Adipose tissue (tissue), 3 donors: ENCODE measurements around the gene PSME3. TPM values are rescaled to one million over a fixed set of nuclear protein-coding genes. Genes with fewer than 3 reads are reported as not detected.
A peak's percentile ranks its signal among the peaks of the same experiment; 100 is the strongest.

ENCODE experiments used
- H3K27ac ChIP-seq: one replicate; pipeline ENCODE4 v1.5.1; 2013; ENCODE audit warnings: low read depth, low read length
- WGBS, 3 donors: extraction: QIAGEN DNeasy Blood & Tissue Kit; methylation state at CpG; one replicate each; pipeline ENCODE4 v1.1.7; 2013; 5-methylcytosine and 5-hydroxymethylcytosine counted together
- polyA plus RNA-seq, 3 donors: library from polyadenylated mRNA; stranded (reverse); fragments of 200-250 nt; gene quantifications; one replicate each; pipeline ENCODE4 v1.2.3, GENCODE V29; 2013
- donor health status: healthy with polysubstance abuse.
- donor health status: Bipolar disorder and iron deficiency.
- donor health status: healthy.

Gene PSME3
- polyA plus RNA-seq, 3 donors: 33.4 to 84.8 (median 60.7) TPM

GRCh38 chr17:42806249-42806648, 26.9 kb upstream of the PSME3 start:
- H3K27ac ChIP-seq: no peak overlapping the region
- WGBS, 3 donors: 48 to 94% (median 93%) methylated on average over 1 of the region's 1 CpG

GRCh38 chr17:42809250-42809649, 23.9 kb upstream of the PSME3 start:
- WGBS, 3 donors: 17 to 26% (median 25%) methylated on average over 3 of the region's 3 CpGs
- no peak overlapping the region for H3K27ac ChIP-seq

GRCh38 chr17:42814633-42815399, 18.4 kb upstream of the PSME3 start:
- H3K27ac ChIP-seq: no peak overlapping the region
- WGBS, 3 donors: 33 to 65% (median 34%) methylated on average over 8 of the region's 8 CpGs

GRCh38 chr17:42817866-42818265, 15.3 kb upstream of the PSME3 start:
- H3K27ac ChIP-seq: no peak overlapping the region
- 65 to 79% (median 76%) methylated on average over 1 of the region's 1 CpG for WGBS, 3 donors

- H3K27ac ChIP-seq: no peak overlapping the region
- 80 to 83% (median 82%) methylated on average over 5 of the region's 5 CpGs for WGBS, 3 donors
Measured at GRCh38 chr17:42818379-42818778, 14.8 kb upstream of the PSME3 start.

GRCh38 chr17:42819939-42820535, 13.2 kb upstream of the PSME3 start:
- 12 to 45% (median 35%) methylated on average over 2 of the region's 2 CpGs for WGBS, 3 donors

GRCh38 chr17:42821176-42821575, 12.0 kb upstream of the PSME3 start:
- 91 to 95% (median 94%) methylated on average over 7 of the region's 7 CpGs for WGBS, 3 donors
- H3K27ac ChIP-seq: no peak overlapping the region

More at GRCh38 chr17:42819939-42820535, 13.2 kb upstream of the PSME3 start:
- H3K27ac ChIP-seq: no peak overlapping the region

- H3K27ac ChIP-seq: no peak overlapping the region
- 91 to 94% (median 93%) methylated on average over 1 of the region's 1 CpG for WGBS, 3 donors
Measured at GRCh38 chr17:42827472-42827871, 5.7 kb upstream of the PSME3 start.

GRCh38 chr17:42830971-42831370, 2.2 kb upstream of the PSME3 start:
- no peak overlapping the region for H3K27ac ChIP-seq

- H3K27ac ChIP-seq: peak overlapping the region; percentile 8
- WGBS, 3 donors: 19 to 55% (median 52%) methylated on average over 9 of the region's 9 CpGs
Measured at GRCh38 chr17:42832213-42832933, 824 bp upstream of the PSME3 start.

GRCh38 chr17:42833767-42834422, 698 bp downstream of the PSME3 start:
- 5 to 7% (median 6%) methylated on average over 18 of the region's 18 CpGs for WGBS, 3 donors
- H3K27ac ChIP-seq: peak overlapping the region; percentile 8

GRCh38 chr17:42835732-42836131, 2.5 kb downstream of the PSME3 start:
- 95 to 99% (median 95%) methylated on average over 6 of the region's 6 CpGs for WGBS, 3 donors
- no peak overlapping the region for H3K27ac ChIP-seq

- 66 to 77% (median 68%) methylated on average over 11 of the region's 11 CpGs for WGBS, 3 donors
- no peak overlapping the region for H3K27ac ChIP-seq
Measured at GRCh38 chr17:42841975-42842685, 8.9 kb downstream of the PSME3 start.

GRCh38 chr17:42843358-42843934, 10.2 kb downstream of the PSME3 start:
- H3K27ac ChIP-seq: no peak overlapping the region
- 36 to 42% (median 37%) methylated on average over 6 of the region's 6 CpGs for WGBS, 3 donors

GRCh38 chr17:42844271-42844670, 11.1 kb downstream of the PSME3 start, which contains the start of gene AOC2:
TSS of gene AOC2 (plus strand) at chr17:42844580. CDS start at chr17:42844627, 47 bp downstream.
- WGBS, 3 donors: 49 to 67% (median 65%) methylated on average over 4 of the region's 4 CpGs
- H3K27ac ChIP-seq: no peak within 1 kb of the TSS

- WGBS, 3 donors: 89 to 92% (median 91%) methylated on average over 24 of the region's 24 CpGs
- H3K27ac ChIP-seq: no peak overlapping the region
Measured at GRCh38 chr17:42844761-42845555, 11.8 kb downstream of the PSME3 start.

GRCh38 chr17:42845556-42845917, 12.3 kb downstream of the PSME3 start:
- no peak overlapping the region for H3K27ac ChIP-seq
- 85 to 92% (median 91%) methylated on average over 12 of the region's 12 CpGs for WGBS, 3 donors
